Coronary artery (tissue), 2 donors: ENCODE results near the gene TEDC2.

ENCODE experiments used
- DNase-seq: peaks from one replicate; pipeline ENCODE4 v3.0.0-alpha.2; 2017; ENCODE audit warnings: low spot score
- H3K27ac ChIP-seq, 2 donors: fragments of 200-600 bp; sonication (generic); one replicate each; pipeline ENCODE4 v1.5.1; 2016 to 2019
- H3K4me3 ChIP-seq: fragments of 200-600 bp; sonication (generic); 2 replicates; pipeline ENCODE4 v1.5.1; 2016; ENCODE audit warnings: mild to moderate bottlenecking, moderate library complexity
- TF ChIP-seq, protein P1 (sequence below): fragments of 200-600 bp; sonication (generic); IDR thresholded peaks from one replicate; pipeline ENCODE4 v1.5.1; 2019; ENCODE audit warnings: antibody characterized with exemption

The TEDC2 gene

GRCh38 chr16:2500430-2500917, 40.6 kb downstream of the TEDC2 start:
- TF ChIP-seq, protein P1, sequence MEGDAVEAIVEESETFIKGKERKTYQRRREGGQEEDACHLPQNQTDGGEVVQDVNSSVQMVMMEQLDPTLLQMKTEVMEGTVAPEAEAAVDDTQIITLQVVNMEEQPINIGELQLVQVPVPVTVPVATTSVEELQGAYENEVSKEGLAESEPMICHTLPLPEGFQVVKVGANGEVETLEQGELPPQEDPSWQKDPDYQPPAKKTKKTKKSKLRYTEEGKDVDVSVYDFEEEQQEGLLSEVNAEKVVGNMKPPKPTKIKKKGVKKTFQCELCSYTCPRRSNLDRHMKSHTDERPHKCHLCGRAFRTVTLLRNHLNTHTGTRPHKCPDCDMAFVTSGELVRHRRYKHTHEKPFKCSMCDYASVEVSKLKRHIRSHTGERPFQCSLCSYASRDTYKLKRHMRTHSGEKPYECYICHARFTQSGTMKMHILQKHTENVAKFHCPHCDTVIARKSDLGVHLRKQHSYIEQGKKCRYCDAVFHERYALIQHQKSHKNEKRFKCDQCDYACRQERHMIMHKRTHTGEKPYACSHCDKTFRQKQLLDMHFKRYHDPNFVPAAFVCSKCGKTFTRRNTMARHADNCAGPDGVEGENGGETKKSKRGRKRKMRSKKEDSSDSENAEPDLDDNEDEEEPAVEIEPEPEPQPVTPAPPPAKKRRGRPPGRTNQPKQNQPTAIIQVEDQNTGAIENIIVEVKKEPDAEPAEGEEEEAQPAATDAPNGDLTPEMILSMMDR: no peak
- DNase-seq: no peak
- H3K27ac ChIP-seq: no peak overlapping the region
- H3K4me3 ChIP-seq: no peak overlapping the region

GRCh38 chr16:2500918-2501750, 41.2 kb downstream of the TEDC2 start:
- TF ChIP-seq, protein P1: peak; percentile 99
- Histone ChIP-seq H3K27ac (peak overlapping the region in 1 of 2 donors; percentile 72), H3K4me3 (peak overlapping the region; percentile 65)
- no peak for DNase-seq

DNA sequence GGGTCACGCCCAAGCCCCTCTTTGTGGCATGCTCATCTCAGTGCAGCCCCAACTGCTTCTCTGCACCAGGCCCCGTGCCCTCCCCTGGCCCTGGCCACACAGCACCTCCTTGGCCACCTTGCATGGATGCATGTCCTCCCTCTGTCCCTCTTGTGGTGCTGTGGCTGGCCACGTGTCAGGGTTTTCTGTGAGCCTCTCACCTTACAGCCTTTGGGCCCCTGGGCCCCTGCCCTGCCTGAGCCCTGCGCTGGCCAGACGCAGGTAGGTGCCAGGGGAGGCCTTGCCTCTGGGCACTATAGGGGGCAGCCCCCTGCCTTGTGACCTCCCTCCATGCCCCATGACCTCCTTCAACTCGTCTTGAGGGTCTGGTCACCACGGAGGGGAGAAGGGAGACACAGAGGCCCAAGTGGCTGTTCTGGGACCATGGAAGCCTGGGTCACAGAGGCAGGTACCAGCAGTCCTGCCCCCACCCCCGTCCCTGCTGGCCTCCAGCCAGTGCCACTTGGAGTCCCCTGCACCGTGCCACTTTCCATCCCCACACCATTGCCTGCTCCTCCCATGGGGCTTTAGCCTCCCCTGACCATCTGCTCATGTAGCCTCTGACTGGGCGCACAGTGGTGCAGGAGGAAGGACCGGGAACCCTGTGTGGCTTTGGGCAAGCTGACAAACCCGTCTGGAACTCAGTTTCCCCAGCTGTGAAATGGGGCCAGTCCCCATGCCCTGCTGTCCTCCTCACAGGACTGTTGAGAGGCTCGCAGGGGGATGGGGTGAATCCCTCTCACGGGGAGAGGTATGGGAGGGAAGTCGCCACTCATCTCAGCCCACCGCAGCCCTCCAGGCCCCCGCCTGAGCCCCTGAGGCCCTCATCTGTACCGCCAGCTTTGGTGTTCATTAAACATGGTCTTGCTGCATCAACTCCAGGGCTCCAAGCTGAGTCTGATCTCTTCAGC, 42.3 kb downstream of the TEDC2 start:
- H3K27ac ChIP-seq: peak overlapping the region in 1 of 2 donors; percentile 36
- TF ChIP-seq, protein P1: no peak
- no peak for DNase-seq
- no peak overlapping the region for H3K4me3 ChIP-seq

DNA sequence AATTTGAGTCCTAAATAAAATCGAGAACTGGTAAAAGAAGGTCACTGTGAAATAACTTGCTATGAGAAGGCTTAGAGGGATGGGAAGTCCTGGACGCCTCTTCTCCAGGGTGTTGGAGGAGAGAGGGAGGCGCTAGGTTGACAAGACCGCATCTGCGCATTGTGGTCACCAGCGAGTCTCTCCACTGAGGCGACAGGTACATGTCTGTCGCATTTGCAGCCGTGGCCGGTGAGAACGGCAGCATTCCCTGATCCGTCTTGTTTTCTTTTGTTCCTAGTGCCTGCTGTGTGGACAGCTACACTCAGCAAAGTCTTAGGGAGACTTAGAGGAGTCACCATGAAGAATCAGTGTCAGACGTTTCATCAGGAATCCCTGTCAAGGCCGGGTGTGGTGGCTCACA, 45.8 kb downstream of the TEDC2 start:
- no peak for DNase-seq
- TF ChIP-seq, protein P1: no peak
- no peak overlapping the region for H3K4me3 ChIP-seq
- no peak overlapping the region for H3K27ac ChIP-seq

DNA sequence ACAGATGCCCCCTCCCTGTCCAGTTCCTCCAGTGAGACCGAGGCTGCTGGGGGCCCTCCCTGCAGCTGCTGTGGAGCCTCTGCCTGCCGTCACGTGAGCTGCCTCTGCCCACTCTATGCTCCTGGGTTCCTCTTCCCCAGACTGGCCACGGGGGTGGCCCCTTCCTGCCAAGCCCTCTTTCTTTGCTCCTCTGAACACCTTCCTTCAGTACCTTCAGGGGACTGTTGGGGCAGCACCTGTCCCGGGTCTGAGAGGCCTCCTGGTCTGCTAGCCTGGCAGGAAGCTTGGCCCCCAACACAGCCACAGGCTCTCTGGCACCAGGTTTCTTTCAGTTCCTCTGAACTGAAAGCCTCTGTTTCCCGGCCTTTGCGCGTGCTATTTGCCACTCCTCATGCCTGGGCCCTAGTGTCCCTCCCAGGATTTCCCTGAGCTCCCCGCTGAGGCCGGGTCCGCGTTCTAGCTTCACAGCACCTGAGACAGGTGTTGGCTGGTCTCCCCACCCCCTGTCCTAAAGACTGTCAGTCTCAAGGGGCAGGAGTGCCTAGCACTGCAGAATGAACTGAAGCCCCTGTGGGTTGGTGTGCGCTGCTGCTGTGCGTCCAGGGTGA, 47.2 kb downstream of the TEDC2 start:
- TF ChIP-seq, protein P1: no peak
- peak overlapping the region; percentile 40 to 79 for H3K27ac ChIP-seq
- no peak for DNase-seq
- H3K4me3 ChIP-seq: no peak overlapping the region

- no peak for DNase-seq
- Histone ChIP-seq H3K4me3 (no peak overlapping the region), H3K27ac (peak overlapping the region; percentile 40 to 79)
- TF ChIP-seq, protein P1: no peak
Observed at GRCh38 chr16:2507665-2508064, 47.8 kb downstream of the TEDC2 start.
